Testis (tissue), 2 donors: ENCODE measurements around the gene ACTL8.

Experiments
- POLR2A ChIP-seq: fragments of 450-650 bp; IDR thresholded peaks from one replicate; pipeline ENCODE4 v1.6.1; 2017; ENCODE audit warnings: antibody characterized with exemption, mild to moderate bottlenecking, moderate library complexity
- TF ChIP-seq, protein P1 (sequence below), 3 experiments: fragments of 450-650 bp in 2 of 3; fragments of 200-600 bp in 1 of 3; sonication (generic) in 1 of 3; IDR thresholded peaks; one replicate each; pipeline ENCODE4 v1.5.1; 2016 to 2019; ENCODE audit warnings: antibody characterized with exemption in 3 of 3, mild to moderate bottlenecking in 2 of 3, moderate library complexity in 1 of 3

DNA sequence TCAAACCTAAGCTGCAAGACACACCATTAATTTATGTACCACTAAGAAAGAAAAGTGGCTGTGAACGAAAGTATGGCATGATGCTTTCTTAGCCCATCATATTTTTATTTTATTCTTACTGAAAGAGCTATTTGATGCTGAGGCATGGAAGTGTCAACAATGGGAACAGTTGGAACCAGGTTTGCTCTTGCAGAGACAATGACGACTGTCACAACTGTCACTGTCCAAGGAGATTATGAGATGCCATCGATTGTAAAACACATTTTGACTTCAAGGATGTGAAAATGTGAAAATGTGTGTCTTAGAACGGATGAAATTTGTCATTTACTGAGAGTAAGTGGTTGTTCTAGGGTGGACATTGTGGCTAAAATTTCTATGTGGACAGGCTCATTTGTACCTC is 2.8 kb upstream of the ACTL8 start:
- TF ChIP-seq, protein P1, sequence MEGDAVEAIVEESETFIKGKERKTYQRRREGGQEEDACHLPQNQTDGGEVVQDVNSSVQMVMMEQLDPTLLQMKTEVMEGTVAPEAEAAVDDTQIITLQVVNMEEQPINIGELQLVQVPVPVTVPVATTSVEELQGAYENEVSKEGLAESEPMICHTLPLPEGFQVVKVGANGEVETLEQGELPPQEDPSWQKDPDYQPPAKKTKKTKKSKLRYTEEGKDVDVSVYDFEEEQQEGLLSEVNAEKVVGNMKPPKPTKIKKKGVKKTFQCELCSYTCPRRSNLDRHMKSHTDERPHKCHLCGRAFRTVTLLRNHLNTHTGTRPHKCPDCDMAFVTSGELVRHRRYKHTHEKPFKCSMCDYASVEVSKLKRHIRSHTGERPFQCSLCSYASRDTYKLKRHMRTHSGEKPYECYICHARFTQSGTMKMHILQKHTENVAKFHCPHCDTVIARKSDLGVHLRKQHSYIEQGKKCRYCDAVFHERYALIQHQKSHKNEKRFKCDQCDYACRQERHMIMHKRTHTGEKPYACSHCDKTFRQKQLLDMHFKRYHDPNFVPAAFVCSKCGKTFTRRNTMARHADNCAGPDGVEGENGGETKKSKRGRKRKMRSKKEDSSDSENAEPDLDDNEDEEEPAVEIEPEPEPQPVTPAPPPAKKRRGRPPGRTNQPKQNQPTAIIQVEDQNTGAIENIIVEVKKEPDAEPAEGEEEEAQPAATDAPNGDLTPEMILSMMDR (IDR thresholded peaks at IDR 0.05) = no peak
- no peak for TF ChIP-seq POLR2A
